K562 (cell line): ENCODE data around the gene STX3. TPM values are rescaled to one million over a fixed set of nuclear protein-coding genes. Genes with fewer than 3 reads are reported as not detected.

Experiments used
- ATF4 ChIP-seq: fragments of 450-650 bp; formaldehyde crosslinking; IDR thresholded peaks from 2 replicates; pipeline ENCODE4 v1.4.0; 2022; ENCODE audit warnings: mild to moderate bottlenecking, moderate library complexity
- BDP1 ChIP-seq: IDR thresholded peaks from 3 replicates; pipeline ENCODE4 v1.6.1; 2011; ENCODE audit not compliant: insufficient read length, insufficient read depth
- BRCA1 ChIP-seq, 2 experiments: fragments of 450-650 bp in 1 of 2; sonication (generic) in 1 of 2; formaldehyde crosslinking in 1 of 2; IDR thresholded peaks; 2 replicates each; pipeline versions ENCODE4 v1.5.0 to v1.6.1; 2017 to 2020; ENCODE audit warnings: mild to moderate bottlenecking in 1 of 2, missing genetic modification reagents in 1 of 2
- CHD4 ChIP-seq: fragments of 200-600 bp; sonication (generic); IDR thresholded peaks from 3 replicates; pipeline ENCODE4 v1.6.1; 2012; ENCODE audit warnings: low read depth, mild to moderate bottlenecking, mixed read lengths, low read length, inconsistent platforms; ENCODE audit not compliant: insufficient read depth, insufficient replicate concordance, poor library complexity, severe bottlenecking
- FOS ChIP-seq: IDR thresholded peaks from 3 replicates; pipeline ENCODE4 v1.6.1; 2011; ENCODE audit not compliant: insufficient read length; ENCODE audit errors: extremely low read depth
- KHSRP ChIP-seq: fragments of 450-650 bp; IDR thresholded peaks from 2 replicates; pipeline ENCODE4 v1.6.1; 2017
- MEF2D ChIP-seq: conservative IDR thresholded peaks from 2 replicates; pipeline ENCODE4 v1.6.1; 2016; ENCODE audit warnings: low read depth, missing genetic modification characterization, missing compliant biosample characterization
- NCOA4 ChIP-seq: fragments of 450-650 bp; IDR thresholded peaks from 2 replicates; pipeline ENCODE4 v1.6.1; 2018; ENCODE audit warnings: mild to moderate bottlenecking; ENCODE audit not compliant: partially characterized antibody
- NFYB ChIP-seq: IDR thresholded peaks from 2 replicates; pipeline ENCODE4 v1.6.1; 2011; ENCODE audit warnings: mild to moderate bottlenecking, moderate library complexity; ENCODE audit not compliant: insufficient read length; ENCODE audit errors: extremely low read depth
- POLR3G ChIP-seq: IDR thresholded peaks from 2 replicates; pipeline ENCODE4 v1.6.1; 2011; ENCODE audit not compliant: insufficient read length, insufficient replicate concordance; ENCODE audit errors: extremely low read depth
- TRIM25 ChIP-seq: fragments of 450-650 bp; IDR thresholded peaks from 2 replicates; pipeline ENCODE4 v1.7.0; 2016; ENCODE audit warnings: borderline replicate concordance
- ZBTB1 ChIP-seq: sonication (generic); formaldehyde crosslinking; IDR thresholded peaks from 2 replicates; pipeline ENCODE4 v1.8.1; 2023; ENCODE audit warnings: missing genetic modification reagents, low read depth, mild to moderate bottlenecking, borderline replicate concordance
- ZBTB8A ChIP-seq: fragments of 450-650 bp; IDR thresholded peaks from 2 replicates; pipeline ENCODE4 v1.6.1; 2018; ENCODE audit warnings: mild to moderate bottlenecking, moderate library complexity; ENCODE audit not compliant: partially characterized antibody
- ZHX1 ChIP-seq: fragments of 150-350 bp; conservative IDR thresholded peaks from 2 replicates; pipeline ENCODE4 v1.6.1; 2014; ENCODE audit warnings: low read length
- ZNF274 ChIP-seq: IDR thresholded peaks from 2 replicates; pipeline ENCODE4 v1.6.1; 2011; ENCODE audit warnings: low read depth, mild to moderate bottlenecking, low read length, moderate library complexity, borderline replicate concordance
- ZNF282 ChIP-seq: sonication (generic); formaldehyde crosslinking; IDR thresholded peaks from 2 replicates; pipeline ENCODE4 v1.8.1; 2023; ENCODE audit warnings: missing genetic modification reagents
- ZNF347 ChIP-seq: fragments of 450-650 bp; formaldehyde crosslinking; IDR thresholded peaks from 2 replicates; pipeline ENCODE4 v1.4.0; 2020; ENCODE audit warnings: low read depth, mild to moderate bottlenecking, moderate library complexity
- polyA plus RNA-seq, 8 experiments: library from polyadenylated mRNA; depleted of rRNA in 4 of 8; stranded (reverse) in 5 of 8; unstranded in 3 of 8; fragments of >200 nt; fragmentation: Nextera tagmentation in 2 of 8; fragmentation: Illumina TruSeq in 1 of 8; extraction: Ambion mirVana in 2 of 8; extraction: Trizol in 1 of 8; gene quantifications; 2 replicates each; pipeline versions ENCODE4 v1.2.1 to v1.2.3, GENCODE V29; 2011 to 2014; ENCODE audit warnings: inconsistent platforms in 1 of 8, missing spikeins in 1 of 8
- total RNA-seq, 7 experiments: library from RNA; depleted of rRNA in 6 of 7; stranded (reverse); fragments of >200 nt in 6 of 7; fragmentation: Illumina TruSeq in 2 of 7; extraction: Trizol in 2 of 7; gene quantifications; 2 replicates each; pipeline versions ENCODE4 v1.2.1 to v1.2.3, GENCODE V29; 2011 to 2021; ENCODE audit warnings: low replicate concordance in 1 of 7
- TF ChIP-seq, protein P1 (sequence below): fragments of 250-450 bp; sonication (Bioruptor Pico); IDR thresholded peaks from 2 replicates; pipeline ENCODE4 v1.4.0; 2020; ENCODE audit warnings: mild to moderate bottlenecking, moderate library complexity

The STX3 gene
- total and polyA plus RNA-seq, 9 of the 15 experiments (the other 6 are each of a cell fraction or from before 2014, with no cell fraction given) = 12.0 to 91.6 (median 48.7) TPM

GRCh38 chr11:59755701-59756557 lies 753 bp downstream of the STX3 start (continued):
- TF ChIP-seq, protein P1, sequence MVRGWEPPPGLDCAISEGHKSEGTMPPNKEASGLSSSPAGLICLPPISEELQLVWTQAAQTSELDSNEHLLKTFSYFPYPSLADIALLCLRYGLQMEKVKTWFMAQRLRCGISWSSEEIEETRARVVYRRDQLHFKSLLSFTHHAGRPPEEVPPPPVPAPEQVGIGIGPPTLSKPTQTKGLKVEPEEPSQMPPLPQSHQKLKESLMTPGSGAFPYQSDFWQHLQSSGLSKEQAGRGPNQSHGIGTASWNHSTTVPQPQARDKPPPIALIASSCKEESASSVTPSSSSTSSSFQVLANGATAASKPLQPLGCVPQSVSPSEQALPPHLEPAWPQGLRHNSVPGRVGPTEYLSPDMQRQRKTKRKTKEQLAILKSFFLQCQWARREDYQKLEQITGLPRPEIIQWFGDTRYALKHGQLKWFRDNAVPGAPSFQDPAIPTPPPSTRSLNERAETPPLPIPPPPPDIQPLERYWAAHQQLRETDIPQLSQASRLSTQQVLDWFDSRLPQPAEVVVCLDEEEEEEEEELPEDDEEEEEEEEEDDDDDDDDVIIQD (CRISPR knock-in tag) = no peak
- peak; percentile 34 for TF ChIP-seq FOS
- no peak for TF ChIP-seq CHD4
- TF ChIP-seq BRCA1 (IDR thresholded peaks at IDR 0.05) = no peak
- TF ChIP-seq BRCA1 (CRISPR knock-in tag; IDR thresholded peaks at IDR 0.05) = no peak
- TF ChIP-seq POLR3G = no peak
- TF ChIP-seq ATF4 (CRISPR knock-in tag) = no peak
- TF ChIP-seq ZBTB8A = no peak
- no peak for TF ChIP-seq NFYB
- no peak for TF ChIP-seq ZNF282 (CRISPR knock-in tag)
- no peak for TF ChIP-seq ZHX1
- no peak for TF ChIP-seq ZNF347 (CRISPR knock-in tag)
- TF ChIP-seq BDP1 = no peak
- TF ChIP-seq NCOA4 = no peak
- TF ChIP-seq MEF2D = no peak
- TF ChIP-seq ZNF274 = no peak
- no peak for TF ChIP-seq KHSRP
- TF ChIP-seq TRIM25 = no peak
- TF ChIP-seq ZBTB1 (CRISPR knock-in tag) = no peak; the same call in 1 of the 2 replicates
